Putamen (tissue), 1 donor: ENCODE results near the gene SSNA1.
"Not testable (repeated sequence)": the region's sequence is repeated elsewhere in the genome, so short reads cannot be mapped to it uniquely, and the experiment has no call there.

Experiments used
- DNase-seq: peaks from one replicate; pipeline ENCODE4 v3.0.0-alpha.2; 2016; ENCODE audit warnings: low spot score

SSNA1 gene

GRCh38 chr9:137233143-137233980 is 44.9 kb downstream of the SSNA1 start:
- no peak for DNase-seq

- DNase-seq, result no peak
Measured at GRCh38 chr9:137234055-137234697, 45.7 kb downstream of the SSNA1 start.

GRCh38 chr9:137234758-137235423 is 46.4 kb downstream of the SSNA1 start:
- DNase-seq, result no peak

GRCh38 chr9:137235424-137236237 is 47.2 kb downstream of the SSNA1 start:
- no peak for DNase-seq

- DNase-seq, result peak; percentile 60
Measured at GRCh38 chr9:137236238-137236935, 47.9 kb downstream of the SSNA1 start.

- no peak for DNase-seq
Measured at GRCh38 chr9:137236936-137237421, 48.5 kb downstream of the SSNA1 start.

GRCh38 chr9:137237759-137238726 is 49.6 kb downstream of the SSNA1 start:
- DNase-seq, result peak; percentile 72

- not testable (repeated sequence) for DNase-seq
Measured at GRCh38 chr9:137239541-137240200, 51.2 kb downstream of the SSNA1 start.
